DLD1 (cell line): ENCODE data around the gene DGKI.
"Not testable (repeated sequence)": the region's sequence is repeated elsewhere in the genome, so short reads cannot be mapped to it uniquely, and the experiment has no call there.

ENCODE experiments used
- in situ Hi-C: cut with HindIII; loops from 2 replicates; pipeline ENCODE4 v1.10.0; 2017; ENCODE audit warnings: low sequenced_read_pairs

DGKI gene

DNA sequence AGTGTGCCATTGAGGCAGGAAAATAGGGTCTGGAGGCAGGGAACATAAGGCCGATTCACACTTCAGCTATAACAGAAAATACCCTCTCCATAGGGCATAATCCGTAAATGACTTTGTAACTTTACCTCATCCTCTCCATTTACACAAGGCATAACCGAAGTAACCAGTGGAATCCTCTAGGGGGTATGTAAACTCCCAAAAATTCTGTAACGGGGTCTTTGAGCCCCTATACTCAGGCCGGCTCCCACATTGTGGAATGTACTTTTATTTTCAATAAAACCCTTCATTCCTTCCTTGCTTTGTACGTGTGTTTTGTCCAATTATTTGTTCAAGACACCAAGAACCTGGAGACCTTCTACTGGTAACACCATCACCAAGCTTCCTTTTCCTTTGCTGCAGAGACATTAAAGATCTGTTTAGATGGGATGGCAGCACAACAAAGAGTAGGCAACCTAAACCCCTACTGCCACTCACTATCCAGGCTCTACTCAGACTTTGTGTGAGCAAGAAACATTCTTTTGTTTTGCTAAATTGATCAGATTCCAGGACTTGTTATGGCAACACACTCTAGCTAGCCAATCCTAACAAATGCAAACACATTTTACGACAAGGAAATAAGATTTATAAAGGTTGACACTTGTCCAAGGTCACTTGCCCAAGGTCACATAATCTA, 99.3 kb downstream of the DGKI start:
- in situ Hi-C loops: no loop called here

DNA sequence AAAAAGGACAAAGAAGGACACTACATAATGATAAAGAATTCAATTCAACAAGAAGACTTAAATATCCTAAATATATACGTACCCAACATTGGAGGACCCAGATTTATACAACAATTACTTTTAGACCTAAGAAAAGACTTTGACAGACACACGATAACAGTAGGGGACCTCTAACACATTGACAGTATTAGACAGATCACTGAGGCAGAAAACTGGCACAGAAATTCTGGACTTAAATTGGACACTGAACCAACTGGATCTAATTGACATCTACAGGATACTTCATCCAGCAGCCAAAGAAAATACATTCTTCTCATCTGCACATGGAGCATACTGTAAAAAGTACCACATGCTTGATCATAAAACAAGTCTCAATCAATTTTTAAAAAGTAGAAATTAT, 103.8 kb downstream of the DGKI start:
- in situ Hi-C loops: no loop called here

DNA sequence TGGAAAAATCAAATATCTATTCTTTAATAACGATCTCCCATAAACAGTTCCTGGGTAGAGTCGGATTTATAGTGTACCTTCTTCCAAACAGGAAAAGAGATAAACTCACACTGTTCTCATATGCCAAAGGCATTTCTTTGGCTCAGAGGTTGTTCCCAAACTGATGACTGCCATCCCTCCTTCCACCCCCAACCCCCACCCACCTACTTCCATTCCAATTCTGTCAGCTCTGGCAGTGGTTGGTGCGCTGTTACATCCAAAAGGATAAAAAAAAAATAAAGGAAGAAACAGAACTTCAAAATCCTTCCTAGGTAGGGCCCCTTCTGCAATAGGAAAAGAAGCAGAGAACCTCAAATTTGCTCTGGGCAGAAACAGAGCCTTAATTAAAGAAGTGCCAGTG, 104.7 kb downstream of the DGKI start:
- in situ Hi-C loops: no loop called here

DNA sequence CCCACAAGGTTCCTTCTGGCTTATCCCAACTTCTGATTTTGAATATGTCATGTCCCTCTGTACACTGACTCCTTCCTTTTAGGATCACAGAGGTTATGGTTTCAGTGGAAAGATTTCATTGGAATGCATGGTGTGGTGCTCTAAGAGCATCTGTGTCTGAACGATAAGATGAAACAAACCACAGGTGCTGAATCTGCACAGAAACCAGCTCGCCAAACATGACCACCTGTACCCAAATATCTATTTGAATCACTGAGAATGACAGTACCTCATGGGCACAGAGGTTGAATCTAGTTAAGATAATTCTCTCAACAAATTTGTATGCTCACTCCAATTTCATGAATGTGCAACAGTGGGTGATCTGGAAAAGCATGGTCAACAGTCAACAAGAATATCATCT, 105.3 kb downstream of the DGKI start:
- in situ Hi-C loops: no loop called here

DNA sequence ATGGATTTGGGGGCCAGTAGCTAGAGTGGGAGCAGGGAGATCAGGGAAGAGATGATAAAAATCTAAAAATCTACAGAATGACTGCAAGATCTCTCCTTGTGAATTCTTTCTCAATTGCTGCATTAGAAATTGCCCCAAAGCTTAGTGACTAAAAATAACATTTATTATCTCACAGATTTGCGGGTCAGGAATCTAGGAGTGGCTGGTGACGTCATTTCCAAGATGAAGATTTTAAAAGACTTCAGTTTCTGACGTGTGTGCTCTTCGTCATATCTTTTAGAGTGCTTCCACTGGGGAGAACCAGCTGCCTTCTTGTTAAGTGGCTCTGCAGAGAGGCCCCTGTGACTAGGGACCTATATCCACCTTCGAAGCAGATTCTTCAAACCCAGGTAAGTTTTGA, 112.6 kb downstream of the DGKI start:
- in situ Hi-C loops: no loop called here

DNA sequence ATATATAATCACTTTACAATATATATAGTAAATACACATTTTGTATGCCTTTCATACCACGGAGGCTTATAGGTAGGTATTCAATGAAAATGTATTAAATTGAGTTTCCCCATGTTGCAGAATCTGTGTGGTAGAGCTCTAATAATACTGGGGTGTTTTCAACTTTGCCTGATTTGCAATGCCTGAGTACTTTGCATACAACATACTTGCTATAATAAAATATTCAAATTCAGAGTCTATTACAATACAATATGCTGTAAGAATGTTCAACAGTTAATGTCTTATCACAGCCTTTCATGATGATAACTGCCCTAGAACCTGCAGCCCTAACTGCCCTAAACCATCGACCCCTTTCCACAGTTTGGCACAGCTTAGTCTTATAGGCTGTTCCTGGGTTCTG, 114.6 kb downstream of the DGKI start:
- in situ Hi-C loops: no loop called here

DNA sequence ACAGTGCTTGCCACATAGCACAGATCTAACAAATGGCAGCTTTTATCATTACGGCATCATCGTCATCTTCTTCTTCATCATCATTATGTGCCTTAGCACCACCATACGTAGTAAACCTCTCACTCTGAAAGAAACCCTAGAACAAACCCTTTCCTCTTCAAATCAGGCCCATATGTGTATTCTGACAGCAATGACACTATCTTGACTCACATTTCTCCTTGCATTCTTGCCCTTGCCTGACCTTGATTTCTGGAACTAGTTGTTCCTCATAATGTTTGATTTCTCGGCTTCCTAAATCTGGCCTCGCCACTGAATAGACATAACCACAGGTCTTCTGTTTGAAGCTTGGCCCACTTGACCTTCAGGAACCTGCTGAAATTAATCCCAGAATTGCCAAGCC, 115.3 kb downstream of the DGKI start:
- in situ Hi-C loops: no loop called here

DNA sequence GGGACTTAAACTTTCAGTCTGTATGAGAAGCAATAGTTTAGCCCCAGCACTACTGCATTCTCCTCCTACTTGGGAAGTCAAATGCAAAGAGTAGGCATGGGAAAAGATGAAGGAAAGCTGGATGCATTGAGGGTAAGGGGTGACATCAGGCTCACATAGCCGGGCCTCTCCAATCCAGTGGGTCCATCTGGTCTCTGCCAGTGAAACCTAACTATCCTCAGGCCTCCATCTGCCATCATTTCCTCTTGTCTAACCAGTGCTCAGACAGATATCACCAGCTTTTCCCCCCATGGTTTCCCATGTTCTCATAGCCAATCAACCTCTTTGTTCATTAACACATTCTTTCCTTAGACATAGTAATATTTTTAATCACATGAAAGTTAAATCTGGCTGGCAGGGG, 118.3 kb downstream of the DGKI start:
- in situ Hi-C loops: no loop called here

DNA sequence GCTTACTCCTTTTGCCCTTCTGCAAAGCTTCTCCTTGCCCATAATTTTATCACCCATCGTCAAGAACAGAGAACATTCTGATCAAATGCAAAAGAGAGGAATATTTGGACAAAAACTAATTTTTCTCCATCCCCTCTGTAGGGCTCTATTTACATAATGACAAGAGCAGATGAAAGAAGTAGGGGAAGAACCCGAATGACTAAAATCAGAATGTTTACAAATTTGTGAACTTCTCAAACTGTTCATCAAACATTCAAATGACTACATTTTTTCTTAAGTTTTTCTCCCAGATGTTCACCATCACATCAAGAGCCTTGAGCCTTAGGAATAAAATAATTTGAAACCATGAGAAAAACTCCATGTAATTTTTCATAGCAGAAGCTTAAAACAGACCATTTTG, 119.4 kb downstream of the DGKI start:
- in situ Hi-C loops: no loop called here

DNA sequence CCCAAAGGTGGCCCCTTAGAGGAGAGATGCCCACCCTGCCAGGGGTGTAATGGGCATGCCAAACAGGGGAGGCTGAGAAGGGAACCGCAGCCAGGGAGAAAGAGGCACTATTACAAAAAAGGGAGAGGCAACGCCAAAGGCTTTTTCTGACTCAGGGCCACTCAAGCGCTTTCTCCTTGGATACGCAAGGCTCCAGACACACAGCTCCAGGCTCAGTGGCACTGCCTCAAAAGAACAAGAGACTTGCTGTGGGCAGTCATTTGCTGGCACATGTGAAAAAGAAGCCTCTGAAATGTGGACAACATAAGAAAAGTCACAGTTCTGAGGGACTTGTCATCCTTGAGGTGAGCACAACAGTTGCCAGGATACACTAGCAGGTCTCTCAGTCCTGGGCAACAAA, 128.4 kb downstream of the DGKI start:
- in situ Hi-C loops: no loop called here

DNA sequence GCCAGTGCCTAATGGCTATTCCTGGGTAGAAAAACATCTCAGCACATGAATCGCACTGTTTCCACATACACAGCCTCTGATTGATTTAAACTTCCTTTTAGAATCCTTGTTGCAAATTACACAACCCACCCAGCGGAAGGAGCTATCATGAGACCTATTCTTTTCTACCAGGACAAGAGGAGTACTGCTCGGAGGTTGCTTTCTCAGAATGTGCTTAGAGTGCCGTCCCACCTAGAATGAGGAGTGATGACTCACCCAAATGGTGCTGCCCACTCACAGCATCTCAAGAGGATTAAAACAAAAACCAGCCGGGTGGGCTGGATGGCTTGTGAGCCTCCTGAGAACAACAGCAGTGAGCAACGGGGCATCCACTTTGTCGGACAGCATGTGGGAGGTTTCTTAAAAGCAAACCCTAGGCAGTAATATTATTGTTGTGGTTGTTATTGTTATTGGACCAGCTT, 128.9 kb downstream of the DGKI start:
- in situ Hi-C loops: no loop called here

DNA sequence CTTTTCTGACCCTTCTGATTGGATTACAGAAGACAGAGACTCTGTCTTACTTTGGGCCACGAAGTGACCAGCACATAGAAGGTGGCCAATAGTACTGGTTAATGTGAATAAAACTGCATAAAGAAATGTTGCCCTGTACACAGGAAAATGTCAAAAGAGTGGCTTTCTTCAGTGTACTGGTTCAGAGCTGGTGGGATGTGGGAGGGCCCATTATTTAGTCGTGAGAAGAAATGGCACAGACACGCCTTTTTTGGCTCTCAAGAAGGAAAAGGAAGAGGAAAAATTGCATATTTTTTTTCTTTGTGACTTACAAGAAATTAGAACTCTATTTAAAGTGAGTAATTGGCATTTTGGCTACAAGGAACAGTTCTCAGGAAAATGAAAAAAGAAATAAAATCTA, 129.7 kb downstream of the DGKI start:
- in situ Hi-C loops: no loop called here

DNA sequence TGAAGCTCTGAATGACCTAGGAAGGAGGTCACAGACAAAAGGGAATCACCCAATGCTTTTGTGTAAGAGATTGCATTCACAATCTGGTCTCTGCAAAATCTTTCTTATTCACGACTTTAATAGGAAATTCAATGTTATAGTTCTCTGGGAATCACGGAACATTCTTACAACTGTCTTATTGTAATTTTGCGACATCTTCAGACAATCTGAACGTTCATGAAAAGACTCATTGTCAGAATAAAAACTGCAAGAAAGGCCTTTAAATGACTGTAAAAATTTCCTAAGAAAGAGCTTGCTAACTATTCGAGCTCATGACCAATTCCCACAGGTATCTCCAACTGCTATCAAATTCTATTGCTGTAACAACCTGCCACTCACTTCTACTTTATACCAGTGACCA, 130.7 kb downstream of the DGKI start:
- in situ Hi-C loops: no loop called here

DNA sequence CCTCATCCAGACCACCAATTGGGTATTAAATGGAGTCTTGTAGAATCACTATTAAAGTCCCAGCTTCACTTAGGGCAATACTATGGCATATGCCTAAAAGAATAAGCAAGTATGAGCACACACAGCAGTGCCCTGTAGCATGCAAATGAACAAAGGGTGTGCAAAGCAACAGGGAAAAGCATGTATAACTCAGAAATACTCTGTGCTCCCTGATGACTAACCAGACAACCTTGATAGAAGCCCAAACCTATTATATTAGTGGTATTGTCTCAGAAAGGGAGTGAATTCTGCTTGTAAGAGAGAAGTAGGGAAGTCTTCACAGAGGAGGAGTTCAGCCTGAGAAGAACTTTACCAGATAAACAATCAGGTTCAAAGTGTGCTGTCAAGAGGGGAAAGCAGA, 131.2 kb downstream of the DGKI start:
- in situ Hi-C loops: no loop called here

DNA sequence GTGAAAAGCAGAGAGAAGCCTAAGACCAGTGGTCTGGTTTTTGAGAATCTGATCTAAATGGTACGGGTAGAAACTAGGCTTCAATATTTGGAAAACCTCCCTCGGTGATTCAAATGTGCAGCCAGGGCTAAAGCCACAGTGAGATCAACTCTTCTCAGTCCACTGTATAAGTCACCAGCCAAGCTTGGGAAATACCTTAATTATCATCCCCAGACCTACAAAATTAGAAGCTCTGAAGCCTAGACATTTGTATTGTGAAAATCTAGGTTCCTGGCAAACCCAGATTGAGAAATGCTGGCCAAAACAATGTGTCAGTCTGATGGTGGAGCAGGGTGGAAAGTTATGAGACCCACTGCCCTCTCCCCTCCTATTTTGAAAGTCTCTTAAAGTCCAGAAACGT, 131.7 kb downstream of the DGKI start:
- in situ Hi-C loops: no loop called here

DNA sequence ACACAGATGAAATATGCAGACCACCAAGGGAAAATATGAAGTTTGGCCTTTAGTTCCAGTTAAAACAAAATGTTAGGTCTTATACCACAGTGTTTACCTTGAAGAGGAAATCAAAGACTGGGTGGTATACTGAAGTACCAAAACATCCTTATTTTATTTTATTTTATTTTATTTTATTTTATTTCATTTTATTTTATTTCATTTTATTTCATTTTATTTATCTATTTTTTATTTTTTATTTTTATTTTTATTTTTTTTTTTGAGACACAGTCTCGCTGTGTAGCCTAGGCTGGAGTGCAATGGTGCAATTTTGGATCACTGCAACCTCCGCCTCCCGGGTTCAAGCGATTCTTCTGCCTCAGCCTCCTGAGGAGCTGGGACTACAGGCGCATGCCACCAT, 140.4 kb downstream of the DGKI start:
- in situ Hi-C loops: not testable (repeated sequence)

DNA sequence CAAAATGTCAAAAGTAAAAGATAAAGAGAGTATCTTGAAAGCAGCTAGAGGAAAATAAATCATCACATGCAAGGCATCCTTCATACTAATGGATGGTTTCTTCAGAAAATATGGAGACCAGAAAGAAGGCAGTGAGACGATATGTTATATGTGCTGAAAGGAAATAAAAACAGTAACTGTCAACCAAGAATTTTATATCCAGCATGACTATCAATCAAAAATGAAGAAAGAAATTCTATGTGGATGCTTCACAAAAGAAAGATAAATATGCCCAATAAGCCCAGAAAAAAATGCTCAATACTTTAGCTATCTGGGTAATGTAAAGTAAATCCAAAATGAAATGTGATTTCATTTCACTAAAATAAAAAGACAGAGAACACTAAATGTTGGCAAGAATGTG, 142.1 kb downstream of the DGKI start:
- in situ Hi-C loops: no loop called here

DNA sequence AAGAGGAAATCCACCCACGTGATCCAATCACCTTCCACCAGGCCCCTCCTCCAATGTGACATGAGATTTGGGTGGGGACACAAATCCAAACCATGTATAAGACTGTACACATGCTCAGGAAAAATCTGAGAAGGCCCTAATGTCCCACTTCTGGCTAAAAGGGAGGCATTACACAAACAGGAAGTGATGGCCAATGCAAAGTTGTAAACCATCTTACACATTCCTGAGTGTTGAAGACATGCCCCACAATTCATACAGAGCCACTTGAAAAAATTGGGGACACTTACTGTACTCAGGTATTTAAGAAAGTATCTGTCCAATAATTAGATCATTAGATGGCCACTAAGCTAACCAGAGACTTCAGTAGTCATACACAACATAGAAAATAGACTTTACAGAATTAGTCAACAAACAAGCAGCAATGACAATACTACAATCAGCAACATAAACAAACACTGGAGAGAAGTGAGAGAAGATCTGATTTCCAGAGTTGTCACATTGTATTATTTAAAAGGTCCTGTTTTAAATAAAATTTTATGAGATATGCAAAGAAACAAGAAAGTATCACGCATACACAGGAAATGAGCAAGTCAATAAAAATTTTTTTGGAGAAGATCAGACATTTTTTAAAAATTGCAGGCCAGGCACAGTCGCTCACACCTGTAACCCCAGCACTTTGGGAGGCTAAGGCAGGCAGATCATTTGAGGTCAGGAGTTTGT, 143.3 kb downstream of the DGKI start:
- in situ Hi-C loops: no loop called here

DNA sequence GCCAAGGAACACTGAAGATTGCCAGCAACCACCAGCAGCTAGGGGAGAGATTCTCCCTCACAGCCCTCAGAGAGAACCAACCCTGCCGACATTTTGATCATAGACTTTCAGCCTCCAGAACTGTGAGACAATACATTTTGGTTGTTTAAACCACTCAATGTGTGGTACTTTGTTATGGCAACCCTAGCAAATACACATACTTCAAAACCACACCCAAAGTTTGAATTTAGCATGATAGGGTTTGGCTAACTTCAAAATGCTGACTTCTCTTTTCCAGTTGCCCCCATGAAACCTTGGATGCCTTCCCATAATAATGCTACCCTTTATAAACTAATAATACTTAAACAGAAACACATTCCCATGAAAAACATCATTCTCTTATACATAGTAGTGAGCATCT, 149.8 kb downstream of the DGKI start:
- in situ Hi-C loops: no loop called here

DNA sequence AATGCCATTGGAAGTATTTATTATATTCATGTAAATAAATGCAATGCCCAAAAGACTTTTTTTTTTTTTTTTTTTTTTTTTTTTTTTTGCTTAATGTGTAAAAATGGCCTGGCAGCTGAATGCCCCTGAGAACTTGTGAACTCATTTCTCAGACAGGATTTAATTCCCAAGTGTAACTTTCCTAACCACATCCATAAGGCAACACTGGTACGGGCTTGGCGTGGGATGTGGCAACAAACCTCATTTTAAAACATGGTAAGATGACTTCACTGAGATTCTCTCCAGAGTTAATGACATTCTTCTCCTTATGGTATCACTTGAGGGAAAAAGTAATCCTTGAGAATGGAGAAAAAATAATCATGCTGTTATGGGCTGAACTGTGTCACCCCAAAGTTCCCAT, 150.4 kb downstream of the DGKI start:
- in situ Hi-C loops: no loop called here

DNA sequence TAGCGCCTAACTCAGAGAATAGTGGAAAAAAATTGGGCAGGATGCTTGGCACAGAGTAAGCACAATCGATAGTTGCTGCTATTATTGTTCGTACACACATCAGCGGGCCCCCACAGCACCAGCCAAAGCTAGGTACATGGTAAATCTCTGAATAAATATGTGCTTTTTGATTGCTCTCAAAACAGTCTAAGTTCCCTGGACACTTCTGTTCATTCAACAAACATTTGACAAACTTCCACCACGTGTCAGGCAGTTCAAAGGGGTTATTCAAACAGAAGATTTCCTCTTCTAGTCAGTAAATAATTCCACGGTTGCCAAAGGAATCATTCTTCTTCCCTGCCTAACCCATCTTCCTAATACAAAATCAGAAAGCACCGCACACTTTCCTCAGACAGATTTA, 150.8 kb downstream of the DGKI start:
- in situ Hi-C loops: no loop called here

DNA sequence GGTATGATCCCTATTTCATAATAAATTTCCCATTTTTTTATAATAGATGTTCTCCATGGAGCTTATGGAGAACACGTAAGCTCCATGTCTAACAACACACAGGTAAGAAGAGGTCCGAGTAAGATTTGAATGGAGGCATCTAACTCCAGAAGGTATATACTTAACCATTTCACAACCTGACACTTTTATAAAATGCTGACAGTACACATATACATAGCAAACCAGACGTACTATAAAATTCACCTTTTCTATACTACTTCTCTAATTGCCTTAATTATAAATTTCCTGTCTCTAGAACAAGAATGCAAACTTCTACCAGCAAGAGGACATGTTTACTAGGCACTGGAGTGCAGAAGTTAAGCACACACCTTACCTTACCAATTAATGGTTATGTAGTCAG, 151.3 kb downstream of the DGKI start:
- in situ Hi-C loops: no loop called here

DNA sequence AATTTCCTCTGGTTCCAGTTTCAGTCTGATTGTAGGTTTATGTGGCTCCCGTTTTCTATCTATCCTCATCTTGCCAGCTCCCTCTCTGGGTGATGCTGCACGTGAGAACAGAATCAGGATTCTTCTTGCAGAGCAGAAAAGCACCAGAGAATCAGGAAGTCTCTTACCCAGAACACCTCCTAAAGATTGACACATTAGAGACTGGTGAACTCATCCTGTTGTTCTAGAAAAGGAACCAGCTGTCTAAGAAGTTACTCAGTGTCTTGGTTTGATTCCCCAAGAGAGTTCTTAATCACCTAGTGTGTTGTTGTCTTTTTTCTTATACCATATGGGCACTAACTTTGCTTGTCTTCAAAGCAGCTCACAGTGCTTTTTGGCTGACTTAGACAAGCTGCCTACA, 152.4 kb downstream of the DGKI start:
- in situ Hi-C loops: no loop called here
